ENCODE data around the gene GATA5. TPM values are rescaled to one million over a fixed set of nuclear protein-coding genes. Genes with fewer than 3 reads are reported as not detected.

GATA5 gene
- total and polyA plus RNA-seq, 10 of the 15 experiments (the other 5 are each of a cell fraction or from before 2014, with no cell fraction given) = not detected

DNA sequence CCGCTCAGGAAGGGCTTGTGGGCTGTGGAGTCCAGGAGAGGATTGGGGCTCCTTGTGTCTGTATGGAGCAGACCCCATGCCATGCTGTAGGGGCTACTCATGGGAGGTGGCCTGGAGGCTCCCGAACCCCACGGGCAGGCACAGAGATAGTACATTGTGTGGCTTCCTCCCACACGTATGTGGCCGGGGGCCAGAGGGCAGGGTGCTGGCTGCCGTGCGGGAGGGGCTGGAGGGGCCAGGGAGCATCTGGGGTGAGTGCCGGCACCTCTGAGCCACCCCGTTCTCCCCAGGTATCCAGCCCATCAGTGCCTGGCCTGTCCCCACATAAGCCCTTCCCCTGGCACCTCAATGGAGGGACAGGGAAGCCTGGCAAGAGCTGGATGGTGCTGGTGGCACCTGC, 56.0 kb downstream of the GATA5 start:
- Histone ChIP-seq H3K36me3 (ENCODE audit: control insufficient read depth in 2 of 2, insufficient read depth in 2 of 2, low read length in 1 of 2) (no peaks in the 10 kb centered on the region), H3K27ac (ENCODE audit: control insufficient read depth, insufficient read depth) (no peak overlapping the region), H3K4me1 (ENCODE audit: control insufficient read depth, insufficient read depth, low read length) (no peaks in the 10 kb centered on the region), H3K4me3 (no peak overlapping the region), H3K9ac (ENCODE audit: control insufficient read depth, insufficient read depth, low read length) (no peak overlapping the region), H3K9me3 (replicated peaks; ENCODE audit: control insufficient read depth, insufficient read depth, low read length) (no peaks in the 10 kb centered on the region), H4K20me1 (ENCODE audit: control insufficient read depth, insufficient read depth) (no peaks in the 10 kb centered on the region), H3K4me2 (ENCODE audit: control insufficient read depth, insufficient read depth) (no peak overlapping the region), H3K27me3 (replicated peaks in 1 of 2; ENCODE audit: control insufficient read depth in 2 of 2, insufficient read depth in 2 of 2, low read length in 1 of 2) (no peaks in the 10 kb centered on the region; a peak in 2 of 4 replicates), H3K79me2 (ENCODE audit: control insufficient read depth, insufficient read depth, low read length) (no peaks in the 10 kb centered on the region), H2AFZ (ENCODE audit: control insufficient read depth, low read depth, low read length) (no peak overlapping the region)
- CTCF ChIA-PET = no interaction called here
- DNase-seq (ENCODE audit: low read depth, low spot score) (no peak), ATAC-seq (no peak), FAIRE-seq (no peak)
- RAD21 ChIA-PET (ENCODE audit: unreplicated experiment) = no interaction called here
- intact Hi-C loops (cut with micrococcal nuclease; ENCODE audit: unreplicated experiment) = no loop called here
- WGBS (ENCODE audit: insufficient coverage, insufficient replicate concordance, low lambda C conversion rate, missing lambda C conversion rate) = 56% methylated on average over 9 of the region's 9 CpGs
- TF ChIP-seq FOS (IDR thresholded peaks at IDR 0.05; ENCODE audit: borderline replicate concordance, extremely low read depth, insufficient read length) = no peak
- TF ChIP-seq YY1 (IDR thresholded peaks at IDR 0.05; ENCODE audit: low read depth, low read length) = no peak
- TF ChIP-seq, protein P1, sequence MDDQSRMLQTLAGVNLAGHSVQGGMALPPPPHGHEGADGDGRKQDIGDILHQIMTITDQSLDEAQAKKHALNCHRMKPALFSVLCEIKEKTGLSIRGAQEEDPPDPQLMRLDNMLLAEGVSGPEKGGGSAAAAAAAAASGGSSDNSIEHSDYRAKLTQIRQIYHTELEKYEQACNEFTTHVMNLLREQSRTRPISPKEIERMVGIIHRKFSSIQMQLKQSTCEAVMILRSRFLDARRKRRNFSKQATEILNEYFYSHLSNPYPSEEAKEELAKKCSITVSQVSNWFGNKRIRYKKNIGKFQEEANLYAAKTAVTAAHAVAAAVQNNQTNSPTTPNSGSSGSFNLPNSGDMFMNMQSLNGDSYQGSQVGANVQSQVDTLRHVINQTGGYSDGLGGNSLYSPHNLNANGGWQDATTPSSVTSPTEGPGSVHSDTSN (IDR thresholded peaks at IDR 0.05; ENCODE audit: insufficient replicate concordance, low read depth, low read length) = no peak
- no peak for TF ChIP-seq SRF (IDR thresholded peaks at IDR 0.05; ENCODE audit: low read depth in 2 of 2, low read length in 2 of 2)
- TF ChIP-seq, protein P2, sequence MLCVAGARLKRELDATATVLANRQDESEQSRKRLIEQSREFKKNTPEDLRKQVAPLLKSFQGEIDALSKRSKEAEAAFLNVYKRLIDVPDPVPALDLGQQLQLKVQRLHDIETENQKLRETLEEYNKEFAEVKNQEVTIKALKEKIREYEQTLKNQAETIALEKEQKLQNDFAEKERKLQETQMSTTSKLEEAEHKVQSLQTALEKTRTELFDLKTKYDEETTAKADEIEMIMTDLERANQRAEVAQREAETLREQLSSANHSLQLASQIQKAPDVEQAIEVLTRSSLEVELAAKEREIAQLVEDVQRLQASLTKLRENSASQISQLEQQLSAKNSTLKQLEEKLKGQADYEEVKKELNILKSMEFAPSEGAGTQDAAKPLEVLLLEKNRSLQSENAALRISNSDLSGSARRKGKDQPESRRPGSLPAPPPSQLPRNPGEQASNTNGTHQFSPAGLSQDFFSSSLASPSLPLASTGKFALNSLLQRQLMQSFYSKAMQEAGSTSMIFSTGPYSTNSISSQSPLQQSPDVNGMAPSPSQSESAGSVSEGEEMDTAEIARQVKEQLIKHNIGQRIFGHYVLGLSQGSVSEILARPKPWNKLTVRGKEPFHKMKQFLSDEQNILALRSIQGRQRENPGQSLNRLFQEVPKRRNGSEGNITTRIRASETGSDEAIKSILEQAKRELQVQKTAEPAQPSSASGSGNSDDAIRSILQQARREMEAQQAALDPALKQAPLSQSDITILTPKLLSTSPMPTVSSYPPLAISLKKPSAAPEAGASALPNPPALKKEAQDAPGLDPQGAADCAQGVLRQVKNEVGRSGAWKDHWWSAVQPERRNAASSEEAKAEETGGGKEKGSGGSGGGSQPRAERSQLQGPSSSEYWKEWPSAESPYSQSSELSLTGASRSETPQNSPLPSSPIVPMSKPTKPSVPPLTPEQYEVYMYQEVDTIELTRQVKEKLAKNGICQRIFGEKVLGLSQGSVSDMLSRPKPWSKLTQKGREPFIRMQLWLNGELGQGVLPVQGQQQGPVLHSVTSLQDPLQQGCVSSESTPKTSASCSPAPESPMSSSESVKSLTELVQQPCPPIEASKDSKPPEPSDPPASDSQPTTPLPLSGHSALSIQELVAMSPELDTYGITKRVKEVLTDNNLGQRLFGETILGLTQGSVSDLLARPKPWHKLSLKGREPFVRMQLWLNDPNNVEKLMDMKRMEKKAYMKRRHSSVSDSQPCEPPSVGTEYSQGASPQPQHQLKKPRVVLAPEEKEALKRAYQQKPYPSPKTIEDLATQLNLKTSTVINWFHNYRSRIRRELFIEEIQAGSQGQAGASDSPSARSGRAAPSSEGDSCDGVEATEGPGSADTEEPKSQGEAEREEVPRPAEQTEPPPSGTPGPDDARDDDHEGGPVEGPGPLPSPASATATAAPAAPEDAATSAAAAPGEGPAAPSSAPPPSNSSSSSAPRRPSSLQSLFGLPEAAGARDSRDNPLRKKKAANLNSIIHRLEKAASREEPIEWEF (IDR thresholded peaks at IDR 0.05; ENCODE audit: insufficient replicate concordance, low read depth, low read length) = no peak
- SMC1A ChIA-PET (ENCODE audit: uncharacterized antibody, unreplicated experiment) = no interaction called here
- in situ Hi-C loops (cut with MboI) = no loop called here
- POLR2A ChIA-PET = no interaction called here
- no TSS peak for BruUV-seq (replicated peaks)
